ENCODE results near the gene CDC45.

CDC45 gene

DNA sequence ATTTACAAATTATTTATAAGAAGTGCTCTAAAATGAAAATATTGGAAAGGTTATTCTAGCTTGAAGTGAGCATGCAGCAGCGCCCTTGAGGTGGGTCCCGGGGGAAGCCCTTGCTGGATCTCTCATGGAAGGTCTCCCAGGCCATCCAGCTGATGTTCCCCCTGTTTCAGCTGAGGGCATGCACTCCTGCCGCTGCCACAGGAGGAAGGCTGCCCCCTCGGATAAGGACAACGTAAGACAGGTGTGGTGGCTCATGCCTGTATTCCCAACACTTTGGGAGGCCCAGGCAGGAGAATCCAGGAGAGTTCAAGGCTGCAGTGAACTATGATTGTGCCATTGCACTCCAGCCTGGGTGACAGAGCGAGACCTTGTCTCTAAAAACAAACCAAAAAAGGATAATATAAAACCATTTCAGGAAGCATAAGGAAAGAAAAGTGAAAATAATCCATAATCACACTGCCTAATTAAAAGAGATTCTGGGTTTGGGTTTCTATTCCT is 15.0 kb downstream of the CDC45 start:
- DNase-seq (ENCODE audit: low read depth in 2 of 3, low spot score in 2 of 3): no peak

DNA sequence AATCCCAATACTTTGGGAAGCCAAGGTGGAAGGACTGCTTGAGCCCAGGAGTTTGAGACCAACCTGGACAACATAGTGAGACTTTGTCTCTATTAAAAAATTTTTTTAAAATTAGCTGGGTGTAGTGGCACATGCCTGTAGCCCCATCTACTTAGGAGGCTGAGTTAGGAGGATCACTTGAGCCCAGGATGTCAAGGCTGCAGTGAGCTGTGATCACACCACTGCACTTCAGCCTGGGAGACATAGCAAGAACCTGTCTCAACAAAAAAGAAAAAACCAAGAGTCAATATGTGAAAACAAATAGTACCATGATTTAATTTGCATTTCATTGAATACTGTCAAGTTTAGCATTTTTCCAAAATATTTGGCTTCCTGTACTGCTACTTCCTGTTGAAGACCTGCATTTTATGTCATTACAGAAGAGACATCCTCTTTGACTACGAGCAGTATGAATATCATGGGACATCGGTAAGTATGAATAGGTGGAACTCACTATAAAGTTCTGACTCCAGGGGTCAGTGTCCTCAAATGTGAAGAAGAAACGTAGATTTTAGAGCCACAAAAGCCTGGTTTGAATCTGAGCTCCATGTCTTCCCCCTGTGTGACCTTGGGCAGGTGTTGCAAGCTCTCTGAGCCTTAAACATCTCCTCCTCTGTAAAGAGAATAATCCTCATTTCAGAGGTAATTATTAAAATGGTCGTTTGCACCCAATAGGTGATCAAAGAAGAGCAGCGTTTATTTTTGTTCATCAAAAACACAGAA is 16.0 kb downstream of the CDC45 start:
- no peak for DNase-seq (ENCODE audit: low read depth in 2 of 3, low spot score in 2 of 3)

DNA sequence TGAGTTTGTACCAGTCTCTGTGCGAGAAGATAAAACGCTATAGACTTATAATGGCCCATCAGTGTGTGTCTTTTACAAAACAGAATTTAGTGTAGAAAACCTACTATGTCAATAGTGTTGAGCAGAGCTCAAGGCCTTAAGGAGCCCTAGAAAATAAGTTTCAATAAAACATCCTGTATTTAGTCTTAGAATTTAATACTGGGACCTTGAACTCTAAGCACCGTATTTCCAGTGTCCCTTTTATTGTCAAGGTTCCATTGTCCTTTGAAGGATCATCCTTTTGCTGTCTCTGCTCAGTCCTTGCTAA is 16.6 kb downstream of the CDC45 start:
- DNase-seq (ENCODE audit: low read depth in 2 of 3, low spot score in 2 of 3): no peak

DNA sequence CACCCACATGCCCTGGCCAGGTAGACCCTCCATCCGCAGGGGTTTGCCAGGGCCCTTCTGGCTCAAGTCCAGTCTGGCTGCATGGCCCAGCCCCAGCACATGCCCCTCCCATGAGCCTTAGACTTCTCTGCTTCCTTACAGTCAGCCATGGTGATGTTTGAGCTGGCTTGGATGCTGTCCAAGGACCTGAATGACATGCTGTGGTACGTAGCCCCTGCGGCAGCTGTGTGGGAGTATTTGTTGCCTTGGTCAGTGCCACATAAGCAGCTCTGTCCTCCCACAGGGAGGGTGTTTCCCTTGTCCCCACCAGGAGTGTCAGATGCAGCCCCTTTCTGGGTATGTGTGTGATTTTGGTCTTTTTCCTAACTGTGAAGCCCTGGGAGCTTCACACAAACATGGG is 17.5 kb downstream of the CDC45 start:
- DNase-seq (ENCODE audit: low read depth in 2 of 3, low spot score in 2 of 3): no peak

DNA sequence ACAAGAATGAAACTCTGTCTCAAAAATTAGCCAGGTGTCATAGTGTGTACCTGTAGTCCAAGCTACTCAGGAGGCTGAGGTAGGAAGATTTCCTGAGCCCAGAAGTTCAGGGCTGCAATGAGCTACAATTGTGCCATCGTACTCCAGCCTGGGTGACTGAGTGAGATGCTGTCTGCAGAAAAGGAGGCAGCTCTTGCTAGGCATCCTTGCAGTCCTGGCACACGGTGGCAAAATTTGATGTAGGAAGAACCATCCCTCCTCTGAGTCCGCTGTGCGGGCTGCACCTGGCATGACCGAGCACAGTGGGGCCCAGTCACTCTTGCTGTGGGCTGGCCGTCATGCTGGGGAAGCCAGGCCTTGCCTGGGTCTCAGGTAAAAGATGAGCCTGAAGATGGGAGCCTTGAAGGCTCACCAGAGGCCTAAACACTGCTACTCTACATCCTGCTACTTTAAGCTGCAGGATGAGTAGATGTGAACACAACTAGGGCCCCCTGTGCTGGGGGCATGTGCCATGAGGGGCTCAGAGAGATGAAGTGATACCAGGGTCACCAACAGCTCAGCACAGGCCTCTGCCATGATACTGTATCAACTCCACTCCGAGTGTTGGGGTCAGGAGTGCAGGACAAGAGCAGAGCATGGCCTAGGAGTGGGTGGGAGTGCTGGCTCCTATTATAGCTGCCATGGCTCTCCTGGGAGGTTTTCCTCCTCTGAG is 18.6 kb downstream of the CDC45 start:
- DNase-seq (ENCODE audit: low read depth in 2 of 3, low spot score in 2 of 3): no peak

DNA sequence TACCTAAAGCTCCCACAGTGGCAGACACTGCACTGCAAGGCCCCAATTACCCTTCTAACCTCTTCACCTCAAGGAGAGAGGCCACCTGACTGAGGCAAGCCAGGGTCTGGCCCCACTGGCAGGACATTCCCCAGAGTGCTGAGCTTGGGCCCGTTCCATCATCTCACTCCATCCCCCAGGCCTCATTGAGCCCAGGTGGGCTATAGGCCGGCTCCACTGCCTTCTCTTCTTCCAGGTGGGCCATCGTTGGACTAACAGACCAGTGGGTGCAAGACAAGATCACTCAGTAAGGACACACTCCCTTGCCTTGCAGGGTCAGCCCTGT is 19.1 kb downstream of the CDC45 start:
- no peak for DNase-seq (ENCODE audit: low read depth in 2 of 3, low spot score in 2 of 3)

DNA sequence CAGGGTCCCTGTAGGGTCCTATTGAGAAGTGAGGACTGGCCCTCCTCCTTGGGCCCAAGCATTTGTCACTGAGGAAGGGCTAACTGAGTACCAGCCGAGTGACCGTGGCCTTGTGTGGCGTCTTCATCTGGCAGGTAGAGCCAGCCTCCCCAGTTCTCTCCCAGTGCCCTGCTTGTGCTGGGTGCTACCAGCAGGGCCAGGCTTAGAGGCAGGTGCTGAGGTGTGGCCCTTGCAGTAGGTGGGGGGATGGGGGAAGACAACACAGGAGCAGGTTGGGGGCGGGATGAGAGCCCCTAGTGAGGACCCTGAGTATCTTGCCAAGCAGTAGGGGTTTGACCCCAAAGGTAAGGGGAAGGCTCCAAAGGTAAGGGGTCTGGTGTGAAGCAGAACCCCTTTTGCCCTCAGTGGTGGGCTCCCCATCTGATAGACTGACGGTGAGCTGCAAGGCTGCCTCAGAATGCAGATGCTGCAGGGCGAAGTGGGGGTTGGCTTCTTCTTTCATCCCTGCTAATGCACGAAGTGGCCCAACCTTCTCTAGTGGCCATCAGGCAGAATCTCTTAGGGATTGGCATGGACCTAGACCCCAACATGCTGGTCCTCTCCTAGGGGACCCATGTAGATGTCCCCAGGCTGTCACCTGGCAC is 19.6 kb downstream of the CDC45 start:
- no peak for DNase-seq (ENCODE audit: low read depth in 2 of 3, low spot score in 2 of 3)

DNA sequence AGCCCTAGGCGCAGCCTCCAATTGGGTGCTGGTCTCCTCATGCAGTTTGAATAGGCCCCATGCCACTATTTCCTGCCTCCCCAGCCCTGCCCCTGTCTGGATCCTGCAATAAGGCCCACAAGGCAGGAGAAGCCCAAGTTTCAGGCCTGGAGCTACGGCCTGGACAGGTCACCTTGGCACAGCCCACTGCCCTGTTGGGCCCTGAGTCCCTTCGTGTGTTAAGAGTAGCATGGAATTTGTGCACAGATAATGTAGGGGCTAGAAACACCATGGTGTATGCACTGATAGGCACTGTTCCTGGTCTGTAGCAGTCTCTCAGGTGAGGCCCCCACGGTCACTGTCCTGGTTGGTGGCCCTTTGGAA is 20.1 kb downstream of the CDC45 start:
- DNase-seq (ENCODE audit: low read depth in 2 of 3, low spot score in 2 of 3): no peak

DNA sequence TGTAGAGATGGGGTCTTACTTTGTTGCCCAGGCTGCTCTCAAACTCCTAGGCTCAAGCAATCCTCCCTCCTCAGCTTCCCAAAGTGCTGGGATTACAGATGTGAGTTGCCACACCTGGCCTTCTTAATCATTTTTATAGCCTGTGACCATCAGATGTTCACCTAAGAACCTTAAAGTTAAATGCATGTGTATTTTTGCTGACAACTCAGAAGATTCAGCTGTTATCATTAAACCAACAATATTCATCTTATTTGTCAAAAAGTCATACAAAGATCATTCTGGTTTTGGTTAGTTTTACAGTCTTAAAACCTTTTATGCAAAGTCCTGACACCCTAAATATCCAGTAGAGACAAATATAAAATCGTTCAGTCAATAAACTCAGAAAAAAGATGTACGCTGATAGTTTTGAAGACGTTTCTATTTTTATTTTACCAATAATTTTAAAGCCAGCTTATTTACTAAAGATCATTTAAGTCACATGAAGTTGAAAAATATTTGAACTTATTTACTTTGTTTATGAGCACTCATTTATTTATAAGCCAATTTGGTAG is 22.3 kb downstream of the CDC45 start:
- DNase-seq (ENCODE audit: low read depth in 2 of 3, low spot score in 2 of 3): no peak

DNA sequence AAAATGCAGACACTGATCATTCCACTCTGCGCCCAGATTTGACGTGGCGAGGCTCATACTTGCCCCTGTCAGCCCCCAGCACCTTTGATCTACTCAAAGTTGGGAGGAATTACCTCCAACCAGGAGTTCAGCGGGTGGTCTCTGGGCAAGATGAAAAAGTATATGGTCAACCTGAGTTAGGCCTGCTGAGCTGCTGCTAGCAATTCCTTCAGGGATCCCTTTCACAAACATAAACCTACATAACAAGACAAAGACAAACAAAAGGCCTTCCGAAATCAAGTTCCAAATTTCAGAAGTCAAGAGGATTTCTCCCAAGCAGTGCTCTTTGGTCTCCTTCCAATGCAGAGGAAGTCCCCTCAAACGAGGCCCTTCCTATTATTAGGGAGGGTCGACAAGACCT is 23.6 kb downstream of the CDC45 start:
- no peak for DNase-seq (ENCODE audit: low read depth in 2 of 3, low spot score in 2 of 3)

DNA sequence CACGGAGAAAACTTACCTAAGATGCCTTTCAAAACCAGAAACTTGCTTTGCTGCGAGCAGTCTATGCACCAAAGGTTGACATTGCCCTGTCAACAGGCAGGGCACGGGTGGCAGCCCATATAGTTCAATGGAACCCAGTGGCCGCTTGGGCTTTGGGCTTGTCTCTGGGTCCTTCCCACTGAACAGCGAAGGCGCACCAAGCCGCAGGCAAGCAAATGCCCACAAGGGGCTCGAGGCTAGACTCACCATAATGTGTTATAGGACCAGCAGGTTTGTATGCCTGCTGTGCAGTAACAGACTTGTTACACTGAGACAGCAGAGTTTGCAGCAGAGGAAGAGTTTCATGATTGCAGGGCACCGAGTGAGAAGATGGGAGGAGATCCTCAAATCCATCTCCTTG is 24.1 kb downstream of the CDC45 start:
- no peak for DNase-seq (ENCODE audit: low read depth in 2 of 3, low spot score in 2 of 3)

DNA sequence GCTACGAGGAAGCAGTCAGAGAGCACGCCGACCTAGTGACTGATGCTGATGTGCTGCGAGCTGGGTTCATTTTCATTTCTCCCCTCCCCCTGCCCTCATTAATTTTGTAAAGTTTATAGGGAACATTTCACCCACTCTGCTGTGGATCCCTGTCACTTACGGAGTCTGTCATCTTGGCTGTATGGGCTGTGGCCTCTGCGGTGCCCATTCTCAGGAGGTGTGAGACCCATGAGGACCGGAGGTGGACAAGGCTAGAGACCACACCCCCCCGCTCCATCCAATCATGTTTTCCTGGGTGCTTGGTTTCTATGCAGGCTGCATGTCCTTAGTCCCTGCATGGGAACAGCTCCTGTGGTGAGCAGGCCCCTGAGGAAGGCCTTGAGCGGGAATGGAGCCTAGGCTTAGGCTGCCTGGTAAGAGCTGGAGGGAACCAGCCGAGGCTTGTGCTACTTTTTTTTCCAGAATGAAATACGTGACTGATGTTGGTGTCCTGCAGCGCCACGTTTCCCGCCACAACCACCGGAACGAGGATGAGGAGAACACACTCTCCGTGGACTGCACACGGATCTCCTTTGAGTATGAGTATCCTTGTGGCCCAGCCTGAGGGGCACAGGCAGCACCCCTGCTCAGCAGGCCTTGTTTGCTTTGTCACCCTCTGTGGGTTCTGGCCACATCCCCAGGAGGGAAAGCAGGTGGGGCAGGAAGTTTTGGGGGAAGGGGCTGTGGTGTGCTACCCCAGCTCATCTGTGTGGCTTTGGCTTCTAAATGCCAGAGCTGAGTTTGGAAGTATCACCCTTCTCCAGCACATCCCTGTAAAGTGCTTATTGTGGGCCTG is 25.4 kb downstream of the CDC45 start:
- DNase-seq (ENCODE audit: low read depth in 2 of 3, low spot score in 2 of 3): no peak

DNA sequence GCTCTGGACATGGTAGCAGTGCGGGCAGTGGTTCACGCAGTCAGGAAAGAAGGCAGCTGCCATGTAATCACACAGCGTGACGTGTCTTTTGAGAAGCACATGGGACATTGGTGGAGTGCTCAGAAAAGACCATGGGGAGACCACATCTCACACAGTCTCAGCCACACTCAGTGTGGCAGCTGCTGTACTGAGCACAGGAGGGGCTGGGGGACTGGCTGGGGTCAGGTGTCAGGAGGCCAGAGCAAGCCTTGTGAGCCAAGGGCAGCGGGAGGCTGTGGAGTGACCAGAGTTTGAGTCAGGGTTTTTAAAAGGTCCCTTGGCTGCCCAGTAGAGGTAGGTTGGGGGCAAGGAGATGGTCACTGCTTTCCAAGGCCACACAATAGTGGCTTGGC is 26.0 kb downstream of the CDC45 start:
- no peak for DNase-seq (ENCODE audit: low read depth in 2 of 3, low spot score in 2 of 3)

DNA sequence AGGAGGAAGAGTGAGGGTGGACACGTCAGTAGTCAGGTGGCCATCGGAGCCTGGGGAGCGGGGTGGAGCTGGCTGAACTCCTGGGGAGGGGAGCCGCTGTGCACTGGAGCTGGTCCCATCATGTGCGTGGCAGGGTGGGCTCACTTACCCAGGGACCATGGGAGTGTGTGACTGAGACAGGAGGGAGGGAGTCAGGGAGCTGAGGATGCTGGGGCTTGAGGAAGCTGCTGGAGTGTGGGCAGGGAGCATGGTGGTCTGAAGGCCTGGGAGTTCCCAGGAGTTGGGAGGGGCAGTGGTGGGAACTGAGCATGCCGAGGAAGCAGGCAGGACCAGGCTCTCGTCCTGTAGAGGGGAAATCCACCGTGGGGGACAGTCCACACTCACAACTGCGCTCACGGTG is 26.5 kb downstream of the CDC45 start:
- DNase-seq (ENCODE audit: low read depth in 2 of 3, low spot score in 2 of 3): no peak

DNA sequence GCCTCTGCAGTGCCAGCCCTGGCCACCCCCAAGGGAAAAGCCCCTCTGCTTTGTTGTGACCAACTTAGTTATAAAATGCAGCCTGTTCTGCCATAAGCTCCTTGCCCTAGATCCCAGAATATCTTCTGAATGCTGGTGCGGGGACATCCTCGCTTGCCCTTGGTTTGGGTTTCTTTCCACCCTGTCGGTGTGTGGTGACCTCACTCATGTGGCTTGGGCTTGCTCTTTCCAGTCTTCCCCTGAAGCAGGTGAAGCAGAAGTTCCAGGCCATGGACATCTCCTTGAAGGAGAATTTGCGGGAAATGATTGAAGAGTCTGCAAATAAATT is 27.8 kb downstream of the CDC45 start:
- DNase-seq (ENCODE audit: low read depth in 2 of 3, low spot score in 2 of 3): no peak

DNA sequence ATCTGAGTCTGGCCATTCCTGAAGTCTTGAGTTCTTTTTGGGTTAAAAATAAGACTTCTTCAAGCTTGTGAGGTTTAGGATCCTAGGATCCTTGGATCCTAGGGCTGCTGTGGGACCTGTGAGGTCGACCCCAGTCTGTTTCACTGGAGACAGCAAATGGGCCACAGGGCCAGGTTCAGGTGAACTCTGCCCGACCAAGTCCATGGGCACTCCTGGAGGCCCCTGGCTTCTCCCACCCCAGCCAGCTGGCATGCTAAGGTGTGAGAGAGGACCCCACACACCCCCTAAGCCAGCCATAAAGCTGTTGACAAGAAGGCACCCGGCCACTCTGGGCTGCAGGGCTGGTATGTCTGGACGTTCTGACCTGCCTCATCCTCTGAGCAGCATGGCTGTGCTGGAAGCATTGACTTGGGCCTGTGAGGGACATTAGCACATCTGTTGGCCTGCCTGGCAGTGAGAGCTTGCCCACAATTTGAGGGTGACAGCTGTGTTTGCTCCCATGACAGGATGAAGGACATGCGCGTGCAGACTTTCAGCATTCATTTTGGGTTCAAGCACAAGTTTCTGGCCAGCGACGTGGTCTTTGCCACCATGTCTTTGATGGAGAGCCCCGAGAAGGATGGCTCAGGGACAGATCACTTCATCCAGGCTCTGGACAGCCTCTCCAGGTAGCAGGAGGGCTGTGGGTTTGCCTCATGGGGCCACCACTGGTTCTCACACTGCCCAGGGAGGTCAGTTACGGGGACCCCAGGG is 28.5 kb downstream of the CDC45 start:
- DNase-seq (ENCODE audit: low read depth in 2 of 3, low spot score in 2 of 3): no peak

DNA sequence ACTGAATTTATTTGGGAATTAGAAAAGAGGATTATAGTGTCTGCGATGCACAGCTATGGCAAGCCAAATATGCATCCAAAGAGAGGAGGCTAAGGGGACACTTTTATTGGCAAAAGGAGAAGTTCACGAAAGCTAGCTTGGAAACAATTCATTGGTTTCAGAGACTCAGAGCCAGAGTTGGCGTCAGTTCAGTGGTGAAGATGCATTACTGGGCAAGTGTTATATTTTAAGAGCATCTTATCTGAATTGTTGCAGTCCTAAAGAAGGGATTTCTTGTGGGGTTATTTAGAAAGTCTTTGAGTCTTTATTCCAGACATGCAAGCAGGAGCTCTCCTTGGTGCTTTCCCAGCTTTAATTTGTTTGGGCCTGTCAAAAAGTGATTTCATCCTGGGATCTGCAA is 29.5 kb downstream of the CDC45 start:
- no peak for DNase-seq (ENCODE audit: low read depth in 2 of 3, low spot score in 2 of 3)

DNA sequence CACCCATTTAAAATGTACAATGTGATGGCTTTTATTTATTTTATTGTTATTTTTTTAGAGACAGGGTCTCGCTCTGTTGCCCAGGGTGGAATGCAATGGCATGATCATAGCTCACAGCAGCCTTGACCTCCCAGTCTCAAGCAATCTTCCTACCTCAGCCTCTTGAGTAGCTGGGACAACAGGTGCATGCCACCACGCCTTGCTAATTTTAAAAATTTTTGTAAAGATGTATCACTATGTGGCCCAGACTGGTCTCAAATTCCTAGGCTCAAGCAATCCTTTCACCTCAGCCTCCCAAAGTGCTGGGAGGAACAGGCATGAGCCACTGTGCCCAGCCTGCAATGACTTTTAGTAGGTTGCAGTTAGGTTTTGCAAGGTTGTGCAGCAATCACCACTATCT is 30.2 kb downstream of the CDC45 start:
- no peak for DNase-seq (ENCODE audit: low read depth in 2 of 3, low spot score in 2 of 3)

DNA sequence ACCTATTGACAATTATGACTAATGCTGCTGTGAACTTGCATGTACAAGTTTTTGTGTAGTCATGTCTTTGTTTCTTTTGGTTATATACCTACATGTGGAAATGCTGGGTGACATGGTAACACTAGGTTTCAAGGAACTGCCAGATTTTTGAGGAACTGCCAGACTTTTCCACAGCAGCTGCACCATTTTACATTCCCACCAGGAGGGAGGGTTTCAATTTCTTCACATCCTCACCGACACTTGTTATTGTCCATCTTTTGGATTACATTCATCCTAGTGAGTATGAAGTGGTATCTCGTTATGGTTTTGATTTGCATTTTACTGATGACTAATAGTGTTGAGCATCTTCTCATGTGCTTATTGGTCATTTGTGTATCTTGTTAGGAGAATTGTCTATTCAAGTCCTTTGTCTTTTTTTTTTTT is 31.2 kb downstream of the CDC45 start:
- DNase-seq (ENCODE audit: low read depth in 2 of 3, low spot score in 2 of 3): no peak

DNA sequence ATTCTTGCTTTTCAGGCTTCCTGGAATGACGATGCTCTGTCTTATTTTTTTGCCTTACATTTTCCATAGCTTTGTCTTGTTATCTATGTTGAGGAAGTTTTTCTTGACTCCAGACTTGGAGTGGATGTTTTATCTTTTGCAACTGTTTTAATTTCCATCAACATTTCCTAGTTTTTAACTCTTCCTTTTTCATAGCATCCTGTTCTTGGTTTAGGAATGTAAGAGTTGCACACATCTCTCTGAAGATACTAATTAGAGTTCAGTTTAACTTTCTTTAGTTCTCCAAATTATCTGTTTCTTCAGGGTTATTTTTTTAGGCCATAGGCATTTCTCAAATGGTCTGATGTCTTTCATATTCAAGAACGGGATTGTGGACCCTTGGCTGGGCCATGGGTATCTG is 34.1 kb downstream of the CDC45 start:
- no peak for DNase-seq (ENCODE audit: low read depth in 2 of 3, low spot score in 2 of 3)
